GM21737 (cell line): ENCODE measurements around the gene NCKAP5.

Experiments used
- ATAC-seq: cut with Tn5 transposase; IDR thresholded peaks from one replicate; pipeline ENCODE4 v1.9.1; 2021; ENCODE audit warnings: mild to moderate bottlenecking, moderate library complexity; ENCODE audit not compliant: unreplicated experiment

NCKAP5 gene

DNA sequence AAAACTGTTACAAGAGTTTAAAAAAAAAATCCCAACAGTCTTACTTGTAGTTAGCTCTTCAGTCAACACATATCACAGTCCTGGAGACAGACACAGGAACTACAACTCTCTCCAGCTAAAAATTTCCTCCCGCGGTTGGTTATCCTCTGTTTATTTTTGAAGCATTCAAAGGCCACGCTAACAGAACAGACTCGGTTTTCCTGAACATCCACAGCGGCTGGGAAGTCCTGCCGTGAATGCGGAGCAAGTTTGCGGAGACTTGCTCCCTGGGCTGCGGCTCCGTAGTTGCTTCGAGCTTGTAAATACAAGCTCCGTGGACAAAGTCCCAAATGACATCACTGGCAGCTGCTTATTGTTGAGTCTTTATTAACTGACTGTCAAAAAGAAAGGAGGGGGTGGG, at the start of gene NCKAP5:
TSS of gene NCKAP5 (minus strand) at position 292 of the 400 bp plus-strand sequence. CDS start 50,937 bp downstream, outside the sequence.
- ATAC-seq, result no peak

DNA sequence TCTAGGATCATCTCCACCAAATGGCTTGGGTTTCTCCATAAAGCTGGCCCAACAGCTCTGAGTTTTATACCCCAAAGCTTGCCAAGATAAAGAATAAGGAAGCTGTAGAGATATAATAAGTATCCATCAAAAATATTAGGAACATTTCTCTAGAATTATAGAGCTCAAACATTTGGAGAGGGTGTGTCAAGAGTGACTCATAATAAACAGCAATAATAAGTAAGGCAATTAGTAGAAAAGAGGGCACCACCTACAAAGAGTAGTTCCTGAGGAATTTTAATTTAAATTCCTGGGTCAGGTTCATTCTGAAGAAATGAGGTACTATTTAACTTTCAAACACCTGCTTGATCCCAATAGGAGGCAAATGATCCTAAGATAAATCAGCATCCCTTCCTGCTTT, 41.4 kb upstream of the NCKAP5 start:
- no peak for ATAC-seq

DNA sequence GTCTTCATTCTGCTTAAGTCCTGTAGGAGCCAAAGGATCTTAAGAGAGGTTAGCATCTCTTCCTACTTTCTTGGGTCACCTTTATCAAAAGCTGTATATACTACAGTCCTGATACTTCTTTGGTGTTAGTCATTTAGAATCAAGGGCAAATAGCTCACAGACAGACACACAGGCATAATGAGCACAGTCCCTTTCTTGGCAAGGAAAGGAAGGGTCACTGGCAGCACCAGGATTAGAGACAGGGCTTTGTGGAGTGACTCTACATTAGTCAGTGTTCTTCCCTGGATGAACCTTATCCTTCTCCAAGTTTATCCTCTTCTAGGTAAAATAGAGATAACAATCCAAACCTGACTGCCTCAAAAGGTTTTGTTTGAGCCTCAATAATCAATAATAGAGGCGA, 40.0 kb upstream of the NCKAP5 start:
- ATAC-seq, result no peak

DNA sequence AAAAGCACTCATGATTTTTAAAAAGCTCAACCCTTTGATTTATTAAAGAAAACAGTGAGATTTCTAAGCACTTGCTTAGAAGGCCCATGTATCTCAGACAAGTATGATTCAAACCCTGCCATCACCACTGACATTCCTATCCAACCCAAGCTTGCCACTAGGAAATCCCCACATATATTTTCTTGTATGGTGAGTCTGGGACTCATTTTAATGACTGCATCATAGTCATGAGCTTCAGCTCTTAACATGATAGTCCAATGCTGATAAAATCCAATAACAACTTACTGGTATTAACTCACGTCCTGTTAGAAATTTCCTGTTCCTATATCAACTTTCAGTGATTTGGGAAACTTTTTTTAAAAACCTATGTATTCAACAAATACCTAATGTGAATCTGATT, 39.4 kb upstream of the NCKAP5 start:
- ATAC-seq, result no peak

DNA sequence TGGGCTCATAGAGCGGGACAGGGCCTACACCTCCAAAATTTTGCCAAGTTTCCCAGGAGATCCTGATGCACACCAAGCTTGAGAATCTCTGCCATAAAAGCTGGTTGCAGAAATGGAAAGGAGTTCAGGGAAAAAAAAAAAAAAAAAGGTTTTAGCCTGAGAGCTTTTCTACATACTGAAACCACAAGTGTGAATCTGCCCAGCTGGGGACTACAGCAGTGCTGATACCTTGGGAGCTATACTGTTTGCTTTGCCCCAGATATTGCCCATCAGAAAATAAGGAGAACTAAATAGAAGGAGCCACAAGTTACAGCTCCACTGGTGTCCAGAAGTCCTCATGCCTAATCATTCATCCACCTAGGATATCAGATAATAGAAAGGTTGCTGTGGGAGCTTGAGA, 38.4 kb upstream of the NCKAP5 start:
- no peak for ATAC-seq

DNA sequence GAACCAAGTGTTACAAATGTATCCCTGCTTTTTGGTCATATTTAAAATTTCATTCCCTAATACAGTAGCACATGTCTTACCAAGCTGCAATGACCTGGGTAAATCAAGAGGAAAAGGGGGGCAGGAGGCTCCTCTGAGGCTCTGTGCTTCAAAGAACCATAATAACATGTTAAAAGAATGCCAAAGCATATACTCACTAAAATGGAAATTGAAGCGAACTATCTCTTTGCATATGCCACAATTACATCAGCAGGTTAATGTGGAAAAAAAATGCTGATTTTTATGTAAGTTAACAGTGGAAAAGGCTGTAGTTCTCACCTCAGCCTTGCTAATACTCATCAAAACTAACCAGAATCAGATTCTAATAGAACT, 37.5 kb upstream of the NCKAP5 start:
- no peak for ATAC-seq

DNA sequence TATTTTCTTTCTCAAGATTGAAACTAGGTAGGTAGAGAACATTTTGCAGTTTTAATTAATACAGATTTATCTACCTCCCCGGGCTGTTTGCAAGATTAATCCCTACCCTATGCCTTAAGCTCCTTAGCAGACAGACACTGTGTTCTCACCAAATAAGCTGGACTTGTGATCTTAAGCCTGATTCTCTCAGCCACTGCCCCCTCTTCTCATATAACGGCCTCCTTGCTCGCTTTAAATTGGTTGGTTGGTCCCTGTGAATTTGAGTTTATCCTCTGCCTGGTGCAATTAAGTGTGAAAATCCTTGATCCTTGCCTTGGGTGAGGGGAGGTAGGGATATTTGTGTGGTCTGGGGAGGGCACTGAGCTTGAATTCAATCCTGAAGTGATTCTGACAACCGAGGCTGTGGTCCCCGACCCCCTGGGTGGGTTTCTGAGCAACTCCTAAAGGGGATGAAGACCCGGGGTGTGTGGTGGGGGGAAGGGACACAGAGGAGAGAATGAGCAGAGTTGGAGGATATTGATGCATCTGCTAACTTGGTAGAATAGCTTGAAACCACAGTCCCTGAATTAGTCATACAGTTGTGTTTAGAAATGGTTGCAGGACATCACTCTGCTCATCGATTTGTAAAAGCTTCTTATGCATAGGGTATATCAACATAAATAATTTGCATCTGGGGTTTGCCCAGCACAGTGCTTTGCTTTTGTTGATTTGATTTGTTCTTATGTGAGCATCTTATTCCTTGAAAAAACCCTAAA, 36.9 kb upstream of the NCKAP5 start:
- no peak for ATAC-seq

DNA sequence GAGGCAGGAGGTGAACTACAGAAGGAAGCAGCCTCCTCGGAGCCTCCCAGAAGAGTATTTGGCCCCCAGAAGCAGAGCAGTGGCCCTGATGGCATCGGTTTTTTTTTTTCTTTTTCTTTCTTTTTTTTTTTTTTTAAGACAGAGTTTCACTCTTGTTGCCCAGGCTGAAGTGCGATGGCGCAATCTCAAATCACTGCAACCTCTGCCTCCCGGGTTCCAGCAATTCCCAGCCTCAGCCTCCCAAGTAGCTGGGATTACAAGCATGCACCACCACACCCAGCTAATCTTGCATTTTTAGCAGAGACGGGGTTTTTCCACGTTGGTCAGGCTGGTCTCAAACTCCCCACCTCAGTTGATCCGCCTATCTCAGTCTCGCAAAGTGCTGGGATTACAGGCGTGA, 34.8 kb upstream of the NCKAP5 start:
- ATAC-seq, result no peak

DNA sequence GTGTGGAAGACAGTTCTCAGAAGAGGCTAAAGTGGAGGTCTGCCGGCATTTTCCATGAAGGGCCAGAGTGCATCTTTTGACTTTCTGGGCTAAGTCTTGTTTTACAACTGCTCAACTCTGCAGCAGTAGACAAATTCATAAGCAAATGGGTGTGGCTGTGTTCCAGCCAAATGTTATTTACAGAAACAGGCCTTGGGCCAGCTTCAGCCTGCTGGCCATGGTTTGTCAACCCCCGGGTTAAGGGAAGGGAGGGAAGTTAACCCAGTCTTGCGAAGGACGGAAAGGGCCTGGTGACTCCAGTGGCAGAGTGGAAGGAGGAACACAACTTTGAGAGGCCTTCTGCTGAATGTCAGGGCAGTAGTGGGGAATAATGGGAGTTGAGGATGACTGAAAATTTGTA, 34.3 kb upstream of the NCKAP5 start:
- no peak for ATAC-seq

DNA sequence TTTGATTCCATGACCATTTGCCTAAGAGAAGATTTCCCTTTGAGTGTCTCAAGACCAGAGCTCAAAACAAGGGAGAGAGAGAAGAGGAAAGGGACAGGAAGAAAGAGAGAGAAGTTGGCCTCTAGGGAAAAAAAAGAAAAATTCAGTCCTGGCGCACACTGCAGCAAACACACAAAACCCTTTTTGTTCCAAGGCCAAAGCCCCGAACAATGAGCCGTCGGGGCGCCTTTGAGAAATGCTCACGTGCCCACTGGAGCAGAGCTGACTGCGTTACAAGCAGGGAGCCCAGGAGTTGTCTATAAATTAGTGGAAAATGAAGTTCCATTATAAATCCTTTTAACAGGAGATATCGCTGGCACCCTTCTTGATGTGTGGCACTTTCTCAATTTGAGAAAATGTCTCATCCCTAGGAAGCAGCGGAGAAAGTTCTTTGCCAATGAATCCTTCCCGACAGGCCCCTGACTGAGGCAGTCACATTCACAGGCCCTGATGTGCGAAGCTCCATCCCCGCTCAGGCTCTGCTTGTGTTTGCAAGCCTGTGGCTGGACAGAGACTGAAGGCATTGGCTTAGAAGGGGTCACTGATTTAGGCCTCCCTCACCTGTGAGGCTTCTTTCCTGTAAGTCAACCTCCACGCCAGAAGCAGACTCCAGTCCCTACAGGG, 32.1 kb upstream of the NCKAP5 start:
- ATAC-seq, result no peak

DNA sequence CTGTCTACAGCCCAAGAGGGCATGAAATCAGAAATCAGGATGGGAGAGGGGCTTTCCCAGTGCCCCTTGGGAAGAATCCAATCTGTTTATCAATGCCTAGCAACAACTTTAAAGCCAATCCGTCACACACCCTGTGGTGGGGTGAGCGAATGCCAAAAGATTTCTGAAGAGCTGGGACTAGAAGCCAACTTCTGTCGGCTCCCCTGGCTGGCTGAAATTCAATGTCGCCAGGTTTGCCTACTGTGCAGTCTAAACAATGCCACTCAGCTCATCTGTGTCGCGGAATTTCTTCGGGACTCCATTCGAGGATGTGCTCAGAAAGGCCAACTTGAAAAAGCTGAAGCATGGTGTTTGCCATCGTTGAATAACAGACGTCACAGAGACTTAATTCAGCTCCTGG, 31.5 kb upstream of the NCKAP5 start:
- no peak for ATAC-seq

DNA sequence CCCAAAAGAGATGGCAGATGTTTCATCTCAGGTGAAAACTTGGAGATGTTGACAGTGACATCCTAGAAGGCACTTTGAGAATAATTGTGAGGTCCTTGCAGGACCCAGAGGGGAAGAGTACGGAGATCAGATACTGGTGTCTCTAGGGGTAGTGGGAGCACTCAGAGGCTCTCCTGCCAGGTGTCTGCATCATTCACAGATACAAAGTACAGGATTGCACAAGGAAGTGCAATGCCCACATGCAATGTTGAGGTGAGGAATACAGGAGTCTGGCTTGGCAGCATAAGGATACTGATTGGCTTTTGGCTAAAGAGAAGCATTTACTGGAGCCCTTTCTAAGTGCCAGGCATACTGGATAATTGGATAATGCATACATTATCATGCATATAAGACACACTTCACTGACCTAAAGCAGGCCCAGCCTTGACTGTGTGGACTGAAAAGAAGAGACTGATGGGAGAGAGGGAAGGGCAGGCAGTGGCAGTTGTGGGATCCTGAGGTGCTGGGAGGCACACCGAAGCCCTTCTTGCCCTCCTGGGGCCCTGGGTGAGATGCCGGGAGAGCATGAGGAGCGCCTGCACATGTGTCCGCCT, 31.0 kb upstream of the NCKAP5 start:
- ATAC-seq, result no peak

DNA sequence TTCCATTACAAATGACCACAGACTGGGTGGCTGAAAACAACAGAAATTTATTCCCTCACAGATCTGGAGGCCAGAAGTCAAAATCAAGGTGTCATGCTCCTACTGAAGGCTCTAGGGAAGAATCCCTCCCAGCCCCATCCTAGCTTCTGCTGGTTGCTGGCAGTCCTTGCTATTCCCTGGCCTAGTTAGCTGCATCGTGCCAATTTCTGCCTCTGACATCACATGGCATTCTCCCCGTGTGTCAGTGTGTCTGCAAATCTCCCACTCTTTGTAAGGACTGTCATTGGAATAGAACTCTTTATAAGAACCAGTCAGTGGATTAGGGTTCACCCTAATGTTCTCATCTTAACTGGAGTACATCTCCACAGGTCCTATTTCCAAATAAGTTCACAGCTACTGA, 30.5 kb upstream of the NCKAP5 start:
- ATAC-seq, result no peak

DNA sequence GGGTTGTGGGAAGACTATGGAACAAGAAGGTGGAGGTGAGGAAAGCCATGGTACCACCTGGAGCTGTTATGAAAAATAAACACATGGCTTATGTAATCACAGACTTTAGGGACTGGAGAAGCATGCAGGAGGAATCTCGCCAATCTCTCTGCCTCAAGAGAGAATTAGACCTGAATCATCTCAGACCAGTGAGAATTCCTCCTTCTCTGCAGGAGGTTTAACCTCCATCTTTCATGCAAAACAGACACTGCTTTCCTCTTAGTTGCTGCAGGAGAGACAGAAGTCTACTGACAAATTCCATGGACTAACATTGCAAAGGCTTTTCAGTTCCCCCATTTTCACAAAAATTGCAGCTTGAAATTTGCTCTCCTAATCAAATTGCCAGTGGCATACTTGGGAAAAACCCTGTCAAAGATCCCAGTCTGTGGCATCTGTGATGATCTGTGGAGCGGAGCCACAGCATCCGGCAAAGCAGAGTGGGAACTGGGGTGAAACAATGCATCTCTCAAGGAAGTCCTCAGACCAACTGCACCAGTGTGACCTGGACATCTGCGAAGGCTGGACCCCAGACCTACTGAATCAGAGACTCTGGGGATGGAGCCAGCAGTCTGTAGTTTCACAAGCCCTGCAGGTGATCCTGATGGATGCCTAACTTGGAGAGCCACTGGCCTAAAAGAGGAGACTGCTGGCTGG, 28.6 kb upstream of the NCKAP5 start:
- ATAC-seq, result no peak

DNA sequence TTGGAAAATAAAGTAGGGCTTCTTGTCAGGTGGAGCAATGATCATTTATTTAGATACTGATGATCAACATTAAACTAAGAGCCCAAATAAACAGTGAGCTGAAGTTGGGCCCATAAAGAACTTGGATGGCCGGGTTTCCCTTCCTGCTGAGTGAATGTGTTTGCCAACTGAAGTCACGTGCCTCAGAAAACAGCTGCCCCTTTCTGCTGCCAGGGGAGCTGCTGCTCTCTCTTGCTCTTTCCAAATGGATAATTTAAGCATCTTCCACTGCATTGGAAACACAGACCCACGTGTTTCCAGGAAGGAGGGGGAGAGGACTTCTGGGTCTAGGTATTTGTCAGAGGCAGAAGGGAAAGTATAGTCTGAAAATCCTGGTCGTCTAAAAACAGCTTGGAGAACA, 22.9 kb upstream of the NCKAP5 start:
- ATAC-seq, result no peak

DNA sequence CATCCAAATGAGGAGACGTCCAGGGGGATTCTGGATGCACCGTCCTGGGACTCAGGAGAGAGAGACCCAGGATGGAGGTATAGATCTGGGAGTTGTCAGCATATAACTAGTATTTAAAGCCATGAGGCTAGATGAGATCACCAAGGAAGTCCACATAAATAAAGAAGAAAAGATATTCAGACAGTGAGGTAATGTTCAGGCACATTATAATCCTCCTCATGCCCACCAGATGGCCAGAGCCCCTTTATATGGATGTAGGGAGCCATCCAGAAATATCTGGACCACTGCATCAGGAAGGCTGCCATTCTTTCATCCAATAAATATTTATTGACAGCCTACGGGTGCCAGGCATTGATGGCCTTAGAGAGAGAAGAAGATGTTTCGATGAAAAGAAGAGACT, 21.2 kb upstream of the NCKAP5 start:
- ATAC-seq, result no peak

DNA sequence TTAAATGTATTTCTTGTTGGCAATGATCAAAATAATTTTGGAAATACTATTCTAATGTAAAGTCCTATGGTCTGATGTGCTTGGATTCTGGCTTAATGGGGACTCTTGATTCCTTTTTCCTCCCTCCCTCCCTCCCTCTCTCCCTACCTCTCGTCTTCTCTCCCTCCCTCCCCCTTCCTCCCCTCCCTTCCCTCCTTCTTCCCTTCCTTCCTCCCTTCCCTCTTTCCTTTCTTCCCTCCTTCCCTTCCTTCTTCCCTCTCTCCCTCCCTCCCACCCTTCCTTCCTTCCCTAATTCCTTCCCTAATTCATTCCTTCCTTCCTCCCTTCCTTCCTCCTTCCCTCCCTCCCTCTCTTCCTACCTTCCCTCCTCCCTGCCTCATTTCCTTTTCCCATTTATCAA, 19.9 kb upstream of the NCKAP5 start:
- no peak for ATAC-seq

DNA sequence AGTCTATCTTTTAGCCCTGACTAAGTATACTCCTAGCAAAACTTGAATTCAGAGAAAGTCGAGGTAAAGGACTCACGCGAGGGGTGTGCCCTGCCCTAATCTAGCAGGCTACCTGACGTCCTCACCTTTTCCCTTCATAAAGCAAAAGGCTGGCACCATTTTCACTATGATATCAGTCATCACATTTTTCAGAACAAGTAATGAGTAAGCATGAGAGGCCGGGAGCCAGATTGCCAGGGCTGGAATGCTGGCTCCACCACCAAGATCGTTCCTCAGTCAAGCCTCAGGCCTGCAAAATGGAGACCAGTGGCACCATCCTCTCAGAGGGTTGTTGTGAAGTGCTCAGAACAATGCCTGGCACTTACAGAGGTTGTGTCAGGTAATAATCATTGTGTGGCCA, 18.7 kb upstream of the NCKAP5 start:
- no peak for ATAC-seq

DNA sequence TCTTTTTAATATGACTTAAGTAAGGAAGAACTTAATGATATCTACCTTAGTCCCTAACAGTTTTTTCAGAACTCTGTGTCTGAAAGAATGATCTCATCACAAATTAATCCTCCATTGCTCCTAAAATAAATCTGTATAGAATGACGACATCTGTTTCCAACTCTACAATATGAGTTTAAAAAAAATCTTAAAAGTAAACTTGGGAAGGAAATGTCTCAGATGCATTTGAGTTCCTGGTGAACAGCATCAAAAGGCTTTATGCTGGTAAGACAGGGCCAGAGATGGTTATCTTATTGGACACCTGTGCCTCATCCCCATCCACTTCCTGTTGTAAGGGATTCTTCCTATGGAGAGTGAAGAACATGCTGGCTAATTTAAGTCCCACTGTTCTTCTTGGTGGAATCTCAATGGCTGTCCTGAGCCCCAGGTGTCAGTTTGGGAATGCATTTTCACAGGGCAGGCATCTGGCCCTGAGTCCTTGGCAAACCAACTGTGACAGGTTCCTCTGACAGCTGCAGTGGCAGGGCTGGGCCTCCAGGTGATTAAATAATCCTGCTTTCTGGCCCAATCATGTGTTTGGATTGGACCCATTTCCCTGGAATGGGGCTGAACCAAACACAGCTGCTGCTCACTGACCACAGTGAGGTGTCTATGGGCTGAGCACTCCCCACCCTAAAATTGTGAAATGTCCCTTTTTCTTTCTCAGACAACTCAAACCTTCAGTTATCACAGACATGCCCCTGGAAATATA, 12.9 kb upstream of the NCKAP5 start:
- ATAC-seq, result no peak

DNA sequence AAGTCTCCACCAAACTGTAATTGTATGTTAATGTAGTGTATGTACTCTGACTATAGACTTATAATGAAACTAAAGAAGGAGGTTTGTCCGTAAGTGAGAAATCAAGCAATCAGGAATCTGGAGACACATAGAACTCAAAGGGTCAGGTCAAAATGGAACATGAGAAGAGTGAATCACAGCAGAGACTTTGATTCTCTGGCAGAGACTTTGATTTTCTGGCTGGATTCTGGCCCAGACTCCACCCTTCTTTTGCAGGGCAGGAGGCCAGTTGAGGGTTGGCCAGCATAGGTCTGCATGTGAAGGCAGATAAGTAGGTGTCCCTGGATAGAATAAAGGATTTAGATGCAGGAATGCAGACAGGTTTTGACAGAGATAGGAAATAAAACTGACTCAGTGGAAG, 11.0 kb upstream of the NCKAP5 start:
- ATAC-seq, result no peak

DNA sequence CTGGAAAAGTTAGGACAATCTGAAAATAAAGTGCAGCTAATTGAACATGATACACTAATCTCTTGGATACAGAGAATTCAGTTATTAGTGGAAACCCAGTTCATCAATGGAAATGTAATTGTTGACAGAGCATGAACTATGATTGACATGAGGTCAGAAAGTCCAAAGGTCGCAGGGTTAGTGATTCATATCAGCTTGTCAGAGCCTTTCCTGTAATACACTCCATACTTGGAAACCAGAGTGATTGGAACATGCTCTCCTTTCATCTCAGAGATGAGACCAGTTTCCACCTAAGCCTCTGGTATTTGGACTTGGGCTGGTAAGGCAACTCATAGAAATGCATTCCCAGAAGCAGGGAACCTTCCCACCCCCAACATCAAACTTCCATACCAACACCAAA, 8.5 kb upstream of the NCKAP5 start:
- no peak for ATAC-seq
